GM10248 (cell line): ENCODE measurements around the gene CDYL.

Experiments used
- CTCF ChIA-PET: fragments of 300-600 bp; sonication (Branson Sonifier 250); formaldehyde crosslinking; extraction: SDS; loops from one replicate; lab custom pipeline; 2021; ENCODE audit warnings: antibody characterized with exemption; lab: Yijun Ruan, JAX
- POLR2A ChIA-PET: fragments of 350-650 bp; sonication (Branson Sonifier 250); formaldehyde crosslinking; extraction: SDS; loops from one replicate; lab custom pipeline; 2020; ENCODE audit warnings: antibody characterized with exemption; lab: Yijun Ruan, JAX
- DNase-seq: peaks from one replicate; pipeline ENCODE4 v3.0.0; 2012; ENCODE audit errors: extremely low spot score
- TF ChIP-seq, protein P1 (sequence below): IDR thresholded peaks from 2 replicates; pipeline ENCODE4 v1.5.1; 2012; ENCODE audit warnings: mild to moderate bottlenecking, low read depth; ENCODE audit errors: extremely low read depth, missing control alignments, control extremely low read depth

CDYL gene

DNA sequence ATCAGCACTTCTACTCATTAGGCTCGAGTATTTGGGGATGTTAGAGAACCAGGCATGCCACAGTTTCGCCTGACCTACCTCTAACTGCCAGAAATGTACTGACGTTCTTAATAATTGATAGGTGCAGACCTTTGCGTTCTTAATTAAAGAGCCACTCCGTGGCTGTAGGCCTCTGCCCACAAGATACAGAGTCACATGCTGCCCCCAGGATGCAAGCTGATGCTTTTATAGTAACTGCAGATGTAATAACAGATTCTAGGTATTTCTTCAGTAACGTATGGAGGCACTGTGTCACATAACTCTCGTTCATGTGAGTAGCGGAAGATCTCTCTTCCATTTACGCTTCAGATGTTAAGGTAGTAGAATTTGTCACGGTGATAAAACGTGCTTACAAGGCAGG lies 114.4 kb downstream of the CDYL start:
- CTCF ChIA-PET: interaction anchor here (0.7 kb wide), 1 partner anchor 16 kb away, joined by 3 read pairs; no protein-coding TSS in a partner anchor

DNA sequence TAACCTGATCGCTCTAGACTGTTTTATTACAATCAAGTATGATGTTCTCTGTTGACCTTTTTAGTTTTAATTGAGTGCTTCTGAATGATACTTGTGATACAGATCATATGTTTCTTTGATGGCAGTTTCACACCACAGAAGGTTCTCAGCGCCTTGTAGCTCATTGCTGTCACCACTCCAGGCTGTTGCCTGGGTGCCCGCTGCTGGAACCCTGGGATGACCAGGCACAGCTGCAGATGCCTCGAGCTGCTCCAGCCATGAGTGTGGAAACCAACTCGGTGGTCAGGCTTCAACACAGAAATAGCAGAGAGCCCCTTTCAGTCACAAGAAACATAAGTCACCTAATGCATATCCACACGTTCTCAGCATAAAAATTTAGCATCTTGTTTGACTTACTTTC lies 114.9 kb downstream of the CDYL start:
- POLR2A ChIA-PET: no interaction called here
- DNase-seq: no peak
- TF ChIP-seq, protein P1, sequence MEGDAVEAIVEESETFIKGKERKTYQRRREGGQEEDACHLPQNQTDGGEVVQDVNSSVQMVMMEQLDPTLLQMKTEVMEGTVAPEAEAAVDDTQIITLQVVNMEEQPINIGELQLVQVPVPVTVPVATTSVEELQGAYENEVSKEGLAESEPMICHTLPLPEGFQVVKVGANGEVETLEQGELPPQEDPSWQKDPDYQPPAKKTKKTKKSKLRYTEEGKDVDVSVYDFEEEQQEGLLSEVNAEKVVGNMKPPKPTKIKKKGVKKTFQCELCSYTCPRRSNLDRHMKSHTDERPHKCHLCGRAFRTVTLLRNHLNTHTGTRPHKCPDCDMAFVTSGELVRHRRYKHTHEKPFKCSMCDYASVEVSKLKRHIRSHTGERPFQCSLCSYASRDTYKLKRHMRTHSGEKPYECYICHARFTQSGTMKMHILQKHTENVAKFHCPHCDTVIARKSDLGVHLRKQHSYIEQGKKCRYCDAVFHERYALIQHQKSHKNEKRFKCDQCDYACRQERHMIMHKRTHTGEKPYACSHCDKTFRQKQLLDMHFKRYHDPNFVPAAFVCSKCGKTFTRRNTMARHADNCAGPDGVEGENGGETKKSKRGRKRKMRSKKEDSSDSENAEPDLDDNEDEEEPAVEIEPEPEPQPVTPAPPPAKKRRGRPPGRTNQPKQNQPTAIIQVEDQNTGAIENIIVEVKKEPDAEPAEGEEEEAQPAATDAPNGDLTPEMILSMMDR: no peak
- CTCF ChIA-PET: interaction anchor here (1.0 kb wide), 1 partner anchor 8 kb away, joined by 3 read pairs; no protein-coding TSS in a partner anchor

More for the DNA sequence above, 114.4 kb downstream of the CDYL start:
- TF ChIP-seq, protein P1: no peak
- DNase-seq: no peak
- POLR2A ChIA-PET: no interaction called here

DNA sequence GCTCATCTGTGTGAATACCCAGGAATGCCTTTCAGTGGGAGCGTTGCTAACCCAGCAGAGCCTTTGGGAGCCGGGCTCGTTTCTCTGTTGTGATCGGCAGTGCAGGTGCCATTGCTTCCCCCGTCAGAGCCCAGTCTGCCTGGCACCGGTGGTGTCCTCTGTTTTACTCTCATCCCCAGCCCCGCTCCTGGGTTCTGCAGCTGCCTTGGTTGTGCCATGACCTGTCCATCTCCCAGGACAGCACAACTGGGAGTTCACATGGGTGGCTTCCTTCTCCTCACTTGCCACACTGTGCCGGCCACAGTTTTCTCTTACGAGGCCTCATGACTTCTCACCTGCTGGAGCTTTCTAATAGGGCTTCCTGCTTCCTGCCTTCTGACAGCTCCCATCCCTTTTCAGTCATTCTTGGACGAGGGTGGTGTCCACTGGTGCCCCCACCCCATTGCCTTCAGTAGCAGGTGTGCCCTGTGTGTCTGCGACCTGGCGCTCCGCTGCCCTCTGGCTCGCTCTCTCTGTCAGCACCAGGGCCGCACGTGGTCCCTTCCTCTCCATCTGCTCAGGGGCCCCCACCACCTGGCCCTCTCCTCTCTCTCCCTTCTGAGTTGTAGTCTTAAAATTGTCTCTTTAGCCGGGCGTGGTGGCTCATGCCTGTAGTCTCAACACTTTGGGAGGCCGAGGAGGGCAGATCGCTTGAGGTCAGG lies 116.7 kb downstream of the CDYL start:
- POLR2A ChIA-PET: no interaction called here
- TF ChIP-seq, protein P1: no peak
- peak; percentile 6 for DNase-seq
- CTCF ChIA-PET: interaction anchor here (1.8 kb wide), 1 partner anchor 10 kb away, joined by 8 read pairs; no protein-coding TSS in a partner anchor

DNA sequence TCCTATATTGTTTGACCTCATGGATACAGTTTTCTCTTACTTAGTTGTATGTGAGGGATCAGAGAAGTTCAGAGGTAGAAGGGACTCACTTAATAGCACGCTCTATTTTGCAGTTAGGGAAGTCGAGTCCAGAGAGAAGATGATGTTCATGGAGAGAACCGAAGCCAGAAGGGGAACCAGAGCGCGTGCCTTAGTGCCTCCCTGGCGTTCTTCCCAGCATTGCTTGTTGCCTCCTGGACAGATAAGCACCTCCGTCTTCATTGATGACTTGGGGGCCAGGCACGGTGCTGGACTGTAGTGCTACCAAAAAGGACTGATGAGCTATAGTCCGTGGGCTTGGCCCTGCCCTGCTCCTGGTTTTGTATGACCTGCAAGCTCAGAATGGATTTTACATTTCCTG lies 117.8 kb downstream of the CDYL start:
- ChIA-PET CTCF (interaction anchor here (0.7 to 1.8 kb wide), 3 partner anchors 9 to 11 kb away, joined by 3 to 8 read pairs (median 4); no protein-coding TSS in a partner anchor), POLR2A (no interaction called here)
- DNase-seq: no peak
- TF ChIP-seq, protein P1: no peak

DNA sequence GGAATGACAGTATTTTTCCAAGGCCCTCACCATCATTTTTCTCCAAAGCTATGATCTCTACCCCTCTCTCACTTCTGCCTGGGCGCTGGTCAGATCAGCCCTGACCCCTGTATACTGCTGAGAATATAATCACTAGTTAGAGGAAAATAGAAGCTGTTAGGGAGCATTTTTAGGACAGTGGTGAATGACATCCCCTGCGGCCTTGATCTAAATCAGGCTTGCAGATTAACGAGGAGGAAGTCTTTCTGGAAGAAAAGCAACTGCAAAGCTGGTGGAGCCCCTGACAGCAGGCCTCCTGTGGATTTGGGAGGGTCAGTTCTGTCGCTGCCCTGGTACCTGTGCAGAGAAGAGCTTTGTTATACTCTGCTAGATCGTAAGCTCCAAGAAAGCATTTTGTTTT lies 119.8 kb downstream of the CDYL start:
- DNase-seq: no peak
- TF ChIP-seq, protein P1: no peak
- ChIA-PET POLR2A (no interaction called here), CTCF (interaction anchor here (1.4 to 3.0 kb wide), 4 partner anchors 11 to 47 kb away, joined by 3 to 10 read pairs (median 8); no protein-coding TSS in a partner anchor)

DNA sequence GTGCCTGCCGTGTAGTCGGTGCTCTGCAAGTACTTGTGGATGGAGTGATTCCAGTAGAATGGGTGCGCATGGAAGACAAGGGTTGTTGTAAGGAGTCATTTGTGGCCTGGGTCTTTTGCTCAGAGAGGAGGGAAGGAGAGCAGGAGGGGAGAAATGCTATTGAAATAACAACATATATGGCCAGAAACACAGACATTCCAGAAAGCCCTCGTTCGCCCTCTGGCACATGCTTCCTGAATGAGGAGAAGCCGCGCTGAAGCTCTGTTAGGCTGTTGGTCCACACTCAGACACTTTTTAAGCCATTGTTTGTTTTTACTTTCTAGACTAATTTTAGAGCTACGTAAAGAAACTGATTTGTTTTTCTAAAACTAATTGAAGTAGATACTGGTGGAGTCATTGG lies 120.2 kb downstream of the CDYL start:
- TF ChIP-seq, protein P1: no peak
- POLR2A ChIA-PET: no interaction called here
- DNase-seq: no peak
- CTCF ChIA-PET: interaction anchor here (1.4 to 3.0 kb wide), 4 partner anchors 11 to 47 kb away, joined by 3 to 10 read pairs (median 8); no protein-coding TSS in a partner anchor
